ENCODE results near the gene SFTPD. TPM values are rescaled to one million over a fixed set of nuclear protein-coding genes. Genes with fewer than 3 reads are reported as not detected.

Gene SFTPD
- total and polyA plus RNA-seq, 9 of the 15 experiments (the other 6 are each of a cell fraction or from before 2014, with no cell fraction given) = 0.20 TPM; not detected in 8

- TF ChIP-seq AFF4 (CRISPR knock-in tag; IDR thresholded peaks at IDR 0.05) (no peak), CBX8 (IDR thresholded peaks at IDR 0.05; ENCODE audit: borderline replicate concordance, extremely low read depth, low read depth, low read length, poor library complexity, severe bottlenecking) (no peak), HNRNPH1 (optimal IDR thresholded peaks at IDR 0.05; ENCODE audit: low read depth, low read length) (no peak), MBD1 (CRISPR knock-in tag; IDR thresholded peaks at IDR 0.05) (no peak), TBL1XR1 (IDR thresholded peaks at IDR 0.05; ENCODE audit: low read length in 2 of 2) (no peak), E2F4 (CRISPR knock-in tag; IDR thresholded peaks at IDR 0.05; ENCODE audit: low read depth) (no peak)
Measured at GRCh38 chr10:79980711-79981110, 31.8 kb upstream of the SFTPD start (continued).
